Muscle of arm (tissue), 14 donors: Measurements from ENCODE around the gene PIK3C2A. TPM values are rescaled to one million over a fixed set of nuclear protein-coding genes. Genes with fewer than 3 reads are reported as not detected.
"Not testable (repeated sequence)": the region's sequence is repeated elsewhere in the genome, so short reads cannot be mapped to it uniquely, and the experiment has no call there.

Source experiments
- DNase-seq: peaks from one replicate; pipeline ENCODE4 v3.0.0-alpha.2; 2013
- long read RNA-seq, 11 donors: transcript quantifications; one replicate each; lab custom pipeline, GENCODE V29; 2026
- polyA plus RNA-seq, 12 donors: library from polyadenylated mRNA; unstranded; fragments of 120-200 nt; gene quantifications; one replicate each; pipeline ENCODE4 v1.2.1, GENCODE V29; 2013; ENCODE audit not compliant: insufficient read length in 12 of 12

PIK3C2A gene, protein sequence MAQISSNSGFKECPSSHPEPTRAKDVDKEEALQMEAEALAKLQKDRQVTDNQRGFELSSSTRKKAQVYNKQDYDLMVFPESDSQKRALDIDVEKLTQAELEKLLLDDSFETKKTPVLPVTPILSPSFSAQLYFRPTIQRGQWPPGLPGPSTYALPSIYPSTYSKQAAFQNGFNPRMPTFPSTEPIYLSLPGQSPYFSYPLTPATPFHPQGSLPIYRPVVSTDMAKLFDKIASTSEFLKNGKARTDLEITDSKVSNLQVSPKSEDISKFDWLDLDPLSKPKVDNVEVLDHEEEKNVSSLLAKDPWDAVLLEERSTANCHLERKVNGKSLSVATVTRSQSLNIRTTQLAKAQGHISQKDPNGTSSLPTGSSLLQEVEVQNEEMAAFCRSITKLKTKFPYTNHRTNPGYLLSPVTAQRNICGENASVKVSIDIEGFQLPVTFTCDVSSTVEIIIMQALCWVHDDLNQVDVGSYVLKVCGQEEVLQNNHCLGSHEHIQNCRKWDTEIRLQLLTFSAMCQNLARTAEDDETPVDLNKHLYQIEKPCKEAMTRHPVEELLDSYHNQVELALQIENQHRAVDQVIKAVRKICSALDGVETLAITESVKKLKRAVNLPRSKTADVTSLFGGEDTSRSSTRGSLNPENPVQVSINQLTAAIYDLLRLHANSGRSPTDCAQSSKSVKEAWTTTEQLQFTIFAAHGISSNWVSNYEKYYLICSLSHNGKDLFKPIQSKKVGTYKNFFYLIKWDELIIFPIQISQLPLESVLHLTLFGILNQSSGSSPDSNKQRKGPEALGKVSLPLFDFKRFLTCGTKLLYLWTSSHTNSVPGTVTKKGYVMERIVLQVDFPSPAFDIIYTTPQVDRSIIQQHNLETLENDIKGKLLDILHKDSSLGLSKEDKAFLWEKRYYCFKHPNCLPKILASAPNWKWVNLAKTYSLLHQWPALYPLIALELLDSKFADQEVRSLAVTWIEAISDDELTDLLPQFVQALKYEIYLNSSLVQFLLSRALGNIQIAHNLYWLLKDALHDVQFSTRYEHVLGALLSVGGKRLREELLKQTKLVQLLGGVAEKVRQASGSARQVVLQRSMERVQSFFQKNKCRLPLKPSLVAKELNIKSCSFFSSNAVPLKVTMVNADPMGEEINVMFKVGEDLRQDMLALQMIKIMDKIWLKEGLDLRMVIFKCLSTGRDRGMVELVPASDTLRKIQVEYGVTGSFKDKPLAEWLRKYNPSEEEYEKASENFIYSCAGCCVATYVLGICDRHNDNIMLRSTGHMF (N-terminal part only)
- 10 to 100 TPM in 11 of 12 donors, not detected in 1; 17.7 to 39.0 (median 21.8) TPM for polyA plus RNA-seq
- long read RNA-seq, donor 1 = 0 reads
- long read RNA-seq, donor 2 = 0 reads
- long read RNA-seq, donor 3, full-length matches to known transcripts = 1 of 1 reads
- long read RNA-seq, donor 3, partial matches to known transcripts = 0 of 1 reads
- long read RNA-seq, donor 3, other reads (novel, unspliced or antisense) = 0 of 1 reads
- long read RNA-seq, donor 4 = 0 reads
- long read RNA-seq, donor 5 = 0 reads
- long read RNA-seq, donor 6 = 0 reads
- long read RNA-seq, donor 7, full-length matches to known transcripts = 1 of 1 reads
- long read RNA-seq, donor 7, partial matches to known transcripts = 0 of 1 reads
- long read RNA-seq, donor 7, other reads (novel, unspliced or antisense) = 0 of 1 reads
- long read RNA-seq, donor 8 = 0 reads
- long read RNA-seq, donor 9 = 0 reads
- long read RNA-seq, donor 10 = 0 reads
- long read RNA-seq, donor 11 = 0 reads

DNA sequence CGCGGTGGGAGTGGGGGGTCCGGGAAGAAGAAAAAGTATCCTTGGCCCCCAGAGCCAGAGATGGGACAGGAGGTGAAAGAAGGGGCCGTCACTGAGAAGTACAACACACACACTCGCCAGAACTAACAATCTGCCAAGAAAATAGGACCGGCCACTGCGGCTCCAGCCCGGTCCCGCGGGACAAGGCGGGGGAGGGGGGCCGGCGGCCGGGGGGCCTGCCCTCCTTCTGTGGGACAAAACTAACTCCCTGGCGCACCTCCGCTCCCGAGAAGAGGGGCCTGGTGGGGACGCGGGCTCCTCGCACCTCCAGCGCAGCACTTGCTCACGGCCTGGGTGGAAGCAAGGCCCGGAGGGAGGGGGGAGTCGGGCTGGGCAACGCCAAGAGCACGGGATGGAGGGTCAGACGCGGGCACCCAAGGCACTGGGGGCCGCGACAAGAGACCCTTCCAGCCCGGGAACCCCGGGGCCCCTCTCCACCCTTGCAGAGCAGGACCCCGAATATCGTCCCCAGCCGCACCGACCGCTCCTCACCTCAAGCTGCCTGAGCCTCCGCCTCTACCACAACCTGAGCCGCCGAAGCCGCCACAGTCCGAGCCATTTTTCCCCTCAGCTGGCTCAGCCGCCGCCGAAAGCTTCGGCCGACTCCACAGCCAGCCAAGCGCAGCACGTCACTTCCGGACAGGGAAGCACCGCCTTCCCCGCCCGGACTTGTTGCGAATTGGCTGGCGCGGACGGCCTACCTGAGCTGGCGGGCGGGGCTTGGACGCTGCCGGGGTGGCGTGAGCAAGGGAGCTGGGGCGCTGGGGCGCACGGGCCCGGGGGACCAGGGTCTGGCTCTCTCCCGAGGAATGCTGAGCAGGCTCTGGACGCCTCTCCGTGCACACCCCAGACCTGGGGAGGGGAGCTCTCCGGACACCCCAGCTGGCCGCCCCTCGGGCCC is at the start of gene PIK3C2A:
Gene PIK3C2A (minus strand): TSS at position 670 of the 940 bp plus-strand sequence. CDS start 38,245 bp downstream, outside the sequence.
- DNase-seq = peak; percentile 95

- DNase-seq = no peak
Observed at GRCh38 chr11:17257196-17257595, 49.4 kb upstream of the PIK3C2A start.

- no peak for DNase-seq
Observed at GRCh38 chr11:17256512-17256911, 48.7 kb upstream of the PIK3C2A start.

DNA sequence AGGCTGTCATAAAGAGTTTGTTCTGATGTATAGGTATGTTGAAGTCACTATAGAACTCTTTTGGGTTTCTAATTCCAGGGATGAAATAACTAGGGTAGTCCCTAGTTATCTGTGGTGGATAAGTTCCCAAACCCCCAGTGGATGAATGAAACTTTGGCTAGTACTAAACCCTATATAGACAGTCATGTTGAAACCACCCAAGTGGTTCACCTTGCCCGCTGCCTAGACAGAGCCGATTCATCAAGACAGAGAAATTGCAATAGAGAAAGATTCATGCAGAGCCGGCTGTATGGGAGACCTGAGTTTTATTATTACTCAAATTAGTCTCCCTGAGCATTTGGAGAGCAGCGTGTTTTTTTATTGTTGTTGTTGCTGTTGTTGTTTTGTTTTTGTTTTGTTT is 44.9 kb upstream of the PIK3C2A start:
- DNase-seq = no peak

GRCh38 chr11:17250561-17251350 is 43.0 kb upstream of the PIK3C2A start:
- no peak for DNase-seq

GRCh38 chr11:17244046-17244445 is 36.3 kb upstream of the PIK3C2A start:
- no peak for DNase-seq

- not testable (repeated sequence) for DNase-seq
Observed at GRCh38 chr11:17242954-17243353, 35.2 kb upstream of the PIK3C2A start.

DNA sequence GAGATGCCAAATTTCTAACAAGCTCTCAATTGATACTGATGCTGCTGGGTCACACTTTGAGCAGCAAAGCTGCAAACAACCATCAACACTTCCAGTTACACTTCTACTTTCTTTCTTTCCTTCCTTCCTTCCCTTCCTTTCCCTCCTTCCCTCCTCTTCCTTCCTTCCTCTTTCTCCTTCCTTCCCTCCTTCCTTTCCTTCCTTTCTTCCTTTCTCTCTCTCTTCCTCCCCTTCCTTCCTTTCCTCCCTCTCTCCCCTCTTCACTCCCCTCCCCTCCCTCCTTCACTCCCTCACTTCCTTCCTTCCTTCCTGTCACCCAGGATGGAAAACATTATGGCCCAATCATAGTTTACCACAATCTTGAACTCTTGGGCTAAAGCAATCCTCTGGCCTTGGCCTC is 33.0 kb upstream of the PIK3C2A start:
- DNase-seq = no peak

DNA sequence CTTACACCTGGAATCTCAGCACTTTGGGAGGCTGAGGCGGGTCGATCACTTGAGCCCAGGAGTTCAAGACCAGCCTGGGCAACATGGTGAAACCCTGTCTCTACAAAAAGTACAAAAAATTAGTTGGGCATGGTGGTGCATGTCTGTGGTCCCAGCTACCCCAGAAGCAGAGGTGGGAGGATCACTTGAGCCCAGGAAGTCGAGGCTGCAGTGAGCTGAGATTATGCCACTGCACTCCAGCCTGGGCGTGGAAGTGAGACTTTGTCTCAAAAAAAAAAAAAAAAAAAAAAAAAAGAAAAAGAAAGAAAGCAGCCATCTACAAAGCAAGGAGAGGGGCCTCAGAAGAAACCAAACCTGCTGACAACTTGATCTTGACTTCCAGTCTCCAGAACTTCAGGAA is 32.1 kb upstream of the PIK3C2A start:
- not testable (repeated sequence) for DNase-seq

GRCh38 chr11:17238377-17238776 is 30.6 kb upstream of the PIK3C2A start:
- DNase-seq = no peak

- no peak for DNase-seq
Observed at GRCh38 chr11:17233101-17233500, 25.3 kb upstream of the PIK3C2A start.

- no peak for DNase-seq
Observed at GRCh38 chr11:17230867-17231851, 23.4 kb upstream of the PIK3C2A start.

DNA sequence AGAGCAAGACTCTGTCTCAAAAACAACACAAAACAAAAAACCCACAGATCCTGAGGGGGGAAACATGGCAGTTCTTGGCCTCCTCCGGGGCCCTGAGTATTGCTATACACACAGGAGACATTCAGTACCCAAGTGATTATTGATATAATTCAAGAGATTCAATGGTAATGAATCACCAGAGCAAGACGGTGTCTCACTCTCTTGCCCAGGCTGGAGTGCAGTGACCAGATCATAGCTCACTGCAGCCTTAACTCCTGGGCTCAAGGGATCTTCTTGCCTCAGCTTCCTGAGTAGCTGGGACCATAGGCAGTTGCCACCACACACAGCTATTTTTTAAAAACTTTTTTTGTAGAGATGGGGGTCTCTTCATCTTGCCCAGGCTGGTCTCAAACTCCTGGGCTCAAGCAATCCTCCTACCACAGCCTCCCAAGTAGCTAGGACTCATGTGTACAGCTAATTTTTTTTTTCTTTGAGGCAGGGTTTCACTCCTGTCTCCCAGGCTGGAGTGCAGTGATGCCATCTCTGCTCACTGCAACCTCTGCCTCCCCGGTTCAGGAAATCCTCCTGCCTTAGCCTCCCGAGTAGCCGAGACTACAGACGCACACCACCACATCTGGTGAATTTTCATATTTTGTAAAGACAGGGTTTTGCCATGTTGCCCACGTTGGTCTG is 21.8 kb upstream of the PIK3C2A start:
- no peak for DNase-seq

DNA sequence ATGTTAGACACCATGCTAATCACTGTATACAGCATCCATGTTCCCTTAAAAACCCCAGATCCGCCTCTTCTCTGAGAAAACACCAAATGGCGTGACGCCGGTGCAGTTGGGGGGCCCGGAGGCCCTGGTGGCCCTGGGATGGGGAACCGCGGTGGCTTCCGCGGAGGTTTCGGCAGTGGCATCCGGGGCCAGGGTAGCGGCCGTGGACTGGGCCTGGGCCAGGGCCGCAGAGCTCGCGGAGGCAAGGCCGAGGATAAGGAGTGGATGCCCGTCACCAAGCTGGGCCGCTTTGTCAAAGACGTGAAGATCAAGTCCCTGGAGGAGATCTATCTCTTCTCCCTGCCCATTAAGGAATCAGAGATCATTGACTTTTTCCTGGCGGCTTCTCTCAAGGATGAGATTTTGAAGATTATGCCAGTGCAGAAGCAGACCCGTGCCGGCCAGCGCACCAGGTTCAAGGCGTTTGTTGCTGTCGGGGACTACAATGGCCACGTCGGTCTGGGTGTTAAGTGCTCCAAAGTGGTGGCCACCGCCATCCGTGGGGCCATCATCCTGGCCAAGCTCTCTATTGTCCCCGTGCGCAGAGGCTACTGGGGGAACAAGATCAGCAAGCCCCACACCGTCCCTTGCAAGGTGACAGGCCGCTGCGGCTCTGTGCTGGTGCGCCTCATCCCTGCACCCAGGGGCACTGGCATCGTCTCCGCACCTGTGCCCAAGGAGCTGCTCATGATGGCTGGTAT is 20.6 kb upstream of the PIK3C2A start:
- not testable (repeated sequence) for DNase-seq

DNA sequence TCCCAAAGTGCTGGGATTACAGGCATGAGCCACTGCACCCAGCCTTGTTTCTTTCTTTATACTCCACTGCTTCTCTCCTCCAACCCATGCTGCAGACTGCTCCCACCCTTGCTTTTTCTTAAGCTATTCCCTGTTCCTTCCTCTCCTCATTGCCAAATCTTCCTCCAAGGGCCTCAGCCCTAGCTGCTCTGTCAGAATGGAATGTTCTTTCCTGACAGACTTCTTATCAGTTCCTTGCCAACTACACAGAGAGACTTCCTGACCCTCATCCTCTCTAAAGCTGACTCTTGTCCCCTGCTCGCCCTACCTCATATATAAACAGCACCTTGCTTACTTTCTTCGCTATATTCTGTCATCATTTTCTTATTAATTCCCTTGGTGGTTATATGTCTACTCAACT is 16.9 kb upstream of the PIK3C2A start:
- no peak for DNase-seq

GRCh38 chr11:17221968-17222367 is 14.2 kb upstream of the PIK3C2A start:
- DNase-seq = no peak
